ENCODE measurements around the gene ANO10.

The ANO10 gene

GRCh38 chr3:43409506-43409905 is 212.3 kb downstream of the ANO10 start:
- DNase-seq, result no peak

- no peak for DNase-seq
Observed at GRCh38 chr3:43406643-43407023, 215.2 kb downstream of the ANO10 start.

- no peak for DNase-seq
Observed at GRCh38 chr3:43405888-43406642, 215.7 kb downstream of the ANO10 start.

- DNase-seq, result no peak
Observed at GRCh38 chr3:43400781-43401730, 220.8 kb downstream of the ANO10 start.

- DNase-seq, result no peak
Observed at GRCh38 chr3:43400167-43400566, 221.6 kb downstream of the ANO10 start.

GRCh38 chr3:43399034-43399433 is 222.8 kb downstream of the ANO10 start:
- no peak for DNase-seq

- DNase-seq, result no peak
Observed at GRCh38 chr3:43394041-43394554, 227.7 kb downstream of the ANO10 start.

GRCh38 chr3:43391621-43392020 is 230.2 kb downstream of the ANO10 start:
- DNase-seq, result no peak

- DNase-seq, result no peak
Observed at GRCh38 chr3:43390255-43390588, 231.6 kb downstream of the ANO10 start.

GRCh38 chr3:43389388-43390254 is 232.2 kb downstream of the ANO10 start:
- no peak for DNase-seq

GRCh38 chr3:43388915-43389314 is 232.9 kb downstream of the ANO10 start:
- DNase-seq, result no peak

GRCh38 chr3:43388175-43388574 is 233.6 kb downstream of the ANO10 start:
- DNase-seq, result no peak

- DNase-seq, result no peak
Observed at GRCh38 chr3:43379343-43379742, 242.5 kb downstream of the ANO10 start.

- DNase-seq, result no peak
Observed at GRCh38 chr3:43378066-43378935, 243.5 kb downstream of the ANO10 start.

GRCh38 chr3:43373560-43373928 is 248.3 kb downstream of the ANO10 start:
- DNase-seq, result no peak

GRCh38 chr3:43372809-43373559 is 248.8 kb downstream of the ANO10 start:
- DNase-seq, result no peak

GRCh38 chr3:43372007-43372740 is 249.6 kb downstream of the ANO10 start:
- no peak for DNase-seq

- no peak for DNase-seq
Observed at GRCh38 chr3:43371494-43371893, 250.3 kb downstream of the ANO10 start.

GRCh38 chr3:43370293-43370980 is 251.4 kb downstream of the ANO10 start:
- no peak for DNase-seq

Measured in NCI-H1436 treated with DMSO at 0.1 percent for 48 hours (cell line).